Measurements from ENCODE around the gene FAM156B. TPM values are rescaled to one million over a fixed set of nuclear protein-coding genes. Genes with fewer than 3 reads are reported as not detected.
A peak's percentile ranks its signal among the peaks of the same experiment; 100 is the strongest.
"Not testable (repeated sequence)": the region's sequence is repeated elsewhere in the genome, so short reads cannot be mapped to it uniquely, and the experiment has no call there.

Gene FAM156B
- total RNA-seq, 6 experiments from 2014 or later = 2.6 to 12.4 (median 4.0) TPM

DNA sequence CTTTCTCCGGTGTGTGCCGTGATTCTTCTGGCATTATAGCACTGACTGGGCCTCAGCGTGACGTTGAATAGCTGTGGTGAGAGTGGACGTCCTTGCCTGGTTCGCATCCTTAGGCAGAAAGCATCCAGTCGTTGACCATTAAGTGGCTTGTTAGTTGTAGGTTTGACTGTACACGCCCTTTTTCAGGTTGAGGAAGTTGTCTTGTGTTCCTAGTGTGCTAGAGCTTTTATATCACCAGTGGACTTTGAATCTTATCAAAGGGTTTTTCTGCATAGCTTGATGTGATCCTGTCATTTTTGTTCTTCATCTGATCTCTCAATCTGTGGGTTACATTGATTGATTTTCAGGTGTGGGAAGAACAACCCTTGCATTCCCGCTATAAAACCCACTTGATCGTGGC, 8.4 kb downstream of the FAM156B start:
- H3K27me3 ChIP-seq; intact Hi-C loops (cut with DNase I); H3K4me1 ChIP-seq; H3K36me3 ChIP-seq; H3K4me3 ChIP-seq; ATAC-seq; DNase-seq; H3K9me3 ChIP-seq; H3K27ac ChIP-seq: not testable (repeated sequence)
- WGBS (ENCODE audit: insufficient coverage, low coverage, low lambda C conversion rate, missing lambda C conversion rate) = no CpG with 5 or more reads among the region's 10 CpGs

DNA sequence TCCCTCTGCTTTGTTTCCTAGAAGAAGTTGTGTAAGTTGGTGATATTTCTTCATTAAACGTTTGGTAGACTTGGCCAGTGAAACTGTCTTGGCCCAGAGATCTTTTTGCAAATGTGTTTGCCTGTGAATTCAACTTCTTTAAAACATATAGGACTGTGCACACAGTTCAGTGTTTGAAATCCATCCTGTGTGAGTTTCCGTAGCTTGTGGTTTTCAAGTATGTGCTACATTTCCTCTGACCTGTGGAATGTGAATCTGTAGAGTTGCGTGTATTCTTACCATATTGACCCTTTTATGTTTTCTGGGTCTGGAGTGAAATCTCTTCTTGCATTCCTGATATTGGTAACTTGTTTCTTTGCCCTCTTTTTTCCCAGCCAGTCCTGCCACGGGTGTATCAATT, 8.9 kb downstream of the FAM156B start:
- intact Hi-C loops (cut with DNase I); ATAC-seq: not testable (repeated sequence)
- no CpG with 5 or more reads among the region's 4 CpGs for WGBS (ENCODE audit: insufficient coverage, low coverage, low lambda C conversion rate, missing lambda C conversion rate)

DNA sequence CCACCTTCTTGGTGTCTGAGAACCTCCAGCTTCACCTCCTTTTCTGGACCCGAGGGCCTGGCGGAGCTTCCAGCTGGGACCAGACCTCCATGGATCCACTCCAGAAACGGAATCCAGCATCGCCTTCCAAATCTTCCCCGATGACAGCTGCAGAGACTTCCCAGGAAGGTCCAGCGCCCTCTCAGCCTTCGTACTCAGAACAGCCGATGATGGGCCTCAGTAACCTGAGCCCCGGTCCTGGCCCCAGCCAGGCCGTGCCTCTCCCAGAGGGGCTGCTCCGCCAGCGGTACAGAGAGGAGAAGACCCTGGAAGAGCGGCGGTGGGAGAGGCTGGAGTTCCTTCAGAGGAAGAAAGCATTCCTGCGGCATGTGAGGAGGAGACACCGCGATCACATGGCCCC, 10.0 kb downstream of the FAM156B start:
- H3K4me1 ChIP-seq; ATAC-seq; H3K27ac ChIP-seq; DNase-seq; H3K27me3 ChIP-seq; intact Hi-C loops (cut with DNase I); H3K4me3 ChIP-seq; H3K36me3 ChIP-seq; H3K9me3 ChIP-seq: not testable (repeated sequence)
- WGBS (ENCODE audit: insufficient coverage, low coverage, low lambda C conversion rate, missing lambda C conversion rate) = no CpG with 5 or more reads among the region's 17 CpGs

More for the DNA sequence above, 8.9 kb downstream of the FAM156B start:
- H3K4me3 ChIP-seq, H3K27ac ChIP-seq, DNase-seq, H3K27me3 ChIP-seq, H3K4me1 ChIP-seq, H3K9me3 ChIP-seq, H3K36me3 ChIP-seq: not testable (repeated sequence)

DNA sequence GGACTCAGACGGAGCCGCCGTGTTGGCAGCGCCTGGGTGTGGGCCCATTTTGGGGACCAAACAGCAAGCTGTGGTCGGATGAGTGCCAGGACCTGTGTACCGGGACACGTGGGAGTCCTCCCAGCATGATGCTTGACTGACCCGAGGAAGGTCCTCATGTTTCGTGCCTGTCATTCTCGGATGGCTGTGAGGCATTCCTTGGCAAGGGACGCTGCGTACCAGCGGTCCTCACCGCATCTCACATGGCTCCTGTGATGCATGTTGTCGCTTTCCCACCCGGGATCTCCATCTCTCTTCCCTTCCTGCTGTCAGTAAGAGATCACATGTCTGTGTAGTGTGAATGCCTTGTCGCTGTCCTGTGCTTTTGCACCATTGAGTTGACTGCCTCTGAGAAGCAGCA, 10.8 kb downstream of the FAM156B start:
- H3K27me3 ChIP-seq; H3K9me3 ChIP-seq; H3K27ac ChIP-seq; DNase-seq; H3K4me1 ChIP-seq; H3K36me3 ChIP-seq; H3K4me3 ChIP-seq; intact Hi-C loops (cut with DNase I): not testable (repeated sequence)
- peak in 1 of 4 donors; percentile 13 for ATAC-seq
- no CpG with 5 or more reads among the region's 17 CpGs for WGBS (ENCODE audit: insufficient coverage, low coverage, low lambda C conversion rate, missing lambda C conversion rate)

DNA sequence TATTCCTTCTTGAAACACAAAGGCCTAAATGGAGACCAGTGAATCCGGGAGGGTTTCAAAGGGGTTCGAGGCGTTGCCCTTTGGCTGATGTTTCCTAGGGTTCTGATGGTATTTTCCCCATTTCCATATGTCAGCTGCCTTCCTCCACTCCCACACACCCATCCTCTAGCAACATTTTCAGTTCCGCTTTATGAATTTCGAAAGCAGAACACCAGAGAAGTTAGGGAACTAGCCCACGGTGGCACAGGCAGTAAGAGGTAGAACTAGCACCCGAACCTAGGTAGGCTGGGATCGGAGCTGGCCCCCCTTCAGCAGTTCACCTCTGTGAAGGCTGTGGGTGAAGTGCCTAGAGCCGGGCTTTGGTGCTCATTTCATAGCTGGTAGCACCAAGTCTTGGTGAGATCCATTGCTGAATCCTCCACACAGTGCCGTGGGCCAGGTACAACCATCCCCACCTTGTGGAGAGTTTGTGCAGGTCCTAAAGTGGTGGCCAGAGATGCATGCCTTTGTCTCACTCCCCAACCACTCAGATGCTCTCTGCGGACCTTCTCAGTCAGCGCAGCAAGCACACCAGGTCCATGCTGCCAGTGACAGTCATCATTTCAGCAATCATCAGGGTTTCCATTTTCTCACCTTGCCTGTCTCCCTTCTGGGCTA, 12.3 kb downstream of the FAM156B start:
- H3K36me3 ChIP-seq; DNase-seq; H3K9me3 ChIP-seq; H3K4me3 ChIP-seq; intact Hi-C loops (cut with DNase I); H3K27me3 ChIP-seq; H3K27ac ChIP-seq; H3K4me1 ChIP-seq: not testable (repeated sequence)
- no CpG with 5 or more reads among the region's 12 CpGs for WGBS (ENCODE audit: insufficient coverage, low coverage, low lambda C conversion rate, missing lambda C conversion rate)
- ATAC-seq = peak in 1 of 4 donors; percentile 36

DNA sequence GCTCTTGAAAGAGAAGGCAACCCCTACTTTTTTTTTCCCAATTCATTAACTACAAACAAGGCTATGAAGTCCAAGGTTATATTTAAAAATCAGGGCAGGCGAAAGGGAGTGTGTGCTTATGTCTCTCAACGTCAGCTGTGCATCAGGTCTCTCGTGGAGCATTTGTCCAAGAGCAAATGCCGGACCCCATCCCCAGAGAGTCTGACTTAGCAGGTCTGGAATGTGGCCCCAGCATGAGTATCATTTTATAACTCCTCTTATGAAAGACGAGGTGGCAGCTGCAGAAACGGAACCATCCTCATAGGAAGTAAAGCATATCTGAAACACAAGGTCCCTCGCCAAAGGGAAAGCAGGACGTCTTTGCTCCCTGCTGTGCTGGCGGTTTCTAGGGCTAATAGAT, 16.6 kb downstream of the FAM156B start:
- DNase-seq; H3K36me3 ChIP-seq; H3K27ac ChIP-seq; H3K4me1 ChIP-seq; intact Hi-C loops (cut with DNase I); H3K9me3 ChIP-seq; H3K27me3 ChIP-seq; H3K4me3 ChIP-seq; ATAC-seq: not testable (repeated sequence)
- WGBS (ENCODE audit: insufficient coverage, low coverage, low lambda C conversion rate, missing lambda C conversion rate) = no CpG with 5 or more reads among the region's 9 CpGs

DNA sequence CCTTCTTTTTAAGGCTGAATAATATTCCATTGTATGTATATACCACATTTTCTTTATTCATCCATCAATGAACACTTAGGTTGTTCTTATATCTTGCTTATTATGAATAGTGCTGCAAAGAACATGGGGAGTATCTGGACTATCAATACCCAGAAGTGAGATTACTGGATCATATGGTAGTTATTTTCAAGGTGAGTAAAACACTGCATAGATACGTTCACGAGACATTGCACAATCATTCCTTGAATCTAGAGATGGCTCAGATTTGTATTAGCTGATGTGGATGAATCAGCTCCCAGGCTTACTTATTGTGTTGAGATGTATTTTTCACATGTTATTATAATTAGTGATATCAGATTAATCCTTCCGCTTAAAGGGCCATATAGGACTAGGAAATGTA, 17.6 kb downstream of the FAM156B start:
- H3K4me3 ChIP-seq; ATAC-seq; H3K27me3 ChIP-seq; H3K4me1 ChIP-seq; intact Hi-C loops (cut with DNase I); H3K36me3 ChIP-seq; H3K27ac ChIP-seq; DNase-seq; H3K9me3 ChIP-seq: not testable (repeated sequence)
- WGBS (ENCODE audit: insufficient coverage, low coverage, low lambda C conversion rate, missing lambda C conversion rate) = no CpG with 5 or more reads among the region's 3 CpGs

DNA sequence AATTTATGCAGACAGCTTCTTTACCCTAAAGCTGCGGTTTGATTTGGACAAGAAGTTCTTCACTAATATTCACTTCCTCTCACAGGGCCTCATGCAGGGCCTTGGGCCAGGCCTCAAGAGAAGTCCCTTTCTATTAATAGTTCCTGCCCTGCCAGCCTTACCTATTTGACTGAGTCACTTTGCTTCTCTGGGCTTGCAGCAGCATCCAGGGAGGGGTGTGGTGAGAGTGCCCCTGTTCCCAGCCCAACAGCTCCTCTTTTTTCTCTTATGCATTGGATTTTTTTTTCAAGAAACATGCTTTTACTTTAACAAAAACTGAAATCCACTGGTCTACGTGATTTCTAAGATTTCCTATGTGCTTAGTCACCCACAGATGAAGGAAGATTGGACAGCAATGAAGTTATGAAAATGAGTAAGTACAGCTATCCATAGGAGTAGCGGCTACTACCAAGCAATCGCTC, 26.7 kb downstream of the FAM156B start:
- no peaks in the 10 kb centered on the region for H3K27me3 ChIP-seq
- intact Hi-C loops (cut with DNase I) = no loop called here
- H3K4me3 ChIP-seq = no peak overlapping the region
- TF ChIP-seq POLR2A (IDR thresholded peaks at IDR 0.05) = no peak
- TF ChIP-seq, protein P1, sequence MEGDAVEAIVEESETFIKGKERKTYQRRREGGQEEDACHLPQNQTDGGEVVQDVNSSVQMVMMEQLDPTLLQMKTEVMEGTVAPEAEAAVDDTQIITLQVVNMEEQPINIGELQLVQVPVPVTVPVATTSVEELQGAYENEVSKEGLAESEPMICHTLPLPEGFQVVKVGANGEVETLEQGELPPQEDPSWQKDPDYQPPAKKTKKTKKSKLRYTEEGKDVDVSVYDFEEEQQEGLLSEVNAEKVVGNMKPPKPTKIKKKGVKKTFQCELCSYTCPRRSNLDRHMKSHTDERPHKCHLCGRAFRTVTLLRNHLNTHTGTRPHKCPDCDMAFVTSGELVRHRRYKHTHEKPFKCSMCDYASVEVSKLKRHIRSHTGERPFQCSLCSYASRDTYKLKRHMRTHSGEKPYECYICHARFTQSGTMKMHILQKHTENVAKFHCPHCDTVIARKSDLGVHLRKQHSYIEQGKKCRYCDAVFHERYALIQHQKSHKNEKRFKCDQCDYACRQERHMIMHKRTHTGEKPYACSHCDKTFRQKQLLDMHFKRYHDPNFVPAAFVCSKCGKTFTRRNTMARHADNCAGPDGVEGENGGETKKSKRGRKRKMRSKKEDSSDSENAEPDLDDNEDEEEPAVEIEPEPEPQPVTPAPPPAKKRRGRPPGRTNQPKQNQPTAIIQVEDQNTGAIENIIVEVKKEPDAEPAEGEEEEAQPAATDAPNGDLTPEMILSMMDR (IDR thresholded peaks at IDR 0.05) = no peak
- no peaks in the 10 kb centered on the region for H3K36me3 ChIP-seq
- no peaks in the 10 kb centered on the region for H3K4me1 ChIP-seq
- 53% methylated on average over 4 of the region's 4 CpGs for WGBS (ENCODE audit: insufficient coverage, low coverage, low lambda C conversion rate, missing lambda C conversion rate)
- DNase-seq (no peak), ATAC-seq (no peak)
- H3K27ac ChIP-seq = no peak overlapping the region
- no peaks in the 10 kb centered on the region for H3K9me3 ChIP-seq

DNA sequence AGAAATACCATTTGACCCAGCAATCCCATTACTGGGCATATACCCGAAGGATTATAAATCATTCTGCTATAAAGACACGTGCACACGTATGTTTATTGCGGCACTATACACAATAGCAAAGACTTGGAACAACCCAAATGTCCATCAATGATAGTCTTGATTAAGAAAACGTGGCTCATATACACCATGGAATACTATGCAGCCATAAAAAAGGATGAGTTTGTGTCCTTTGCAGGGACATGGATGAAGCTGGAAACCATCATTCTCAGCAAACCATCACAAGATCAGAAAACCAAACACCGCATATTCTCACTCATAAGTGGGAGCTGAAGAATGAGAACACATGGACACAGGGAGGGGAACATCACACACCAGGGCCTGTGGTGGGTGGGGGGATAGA, 33.1 kb downstream of the FAM156B start:
- H3K4me1 ChIP-seq; H3K36me3 ChIP-seq; H3K27ac ChIP-seq; H3K4me3 ChIP-seq; intact Hi-C loops (cut with DNase I); H3K27me3 ChIP-seq; DNase-seq; ATAC-seq; H3K9me3 ChIP-seq: not testable (repeated sequence)
- 61% methylated on average over 6 of the region's 6 CpGs for WGBS (ENCODE audit: insufficient coverage, low coverage, low lambda C conversion rate, missing lambda C conversion rate)
